Measurements from ENCODE around the gene OXLD1. TPM values are rescaled to one million over a fixed set of nuclear protein-coding genes. Genes with fewer than 3 reads are reported as not detected.
"Not testable (repeated sequence)": the region's sequence is repeated elsewhere in the genome, so short reads cannot be mapped to it uniquely, and the experiment has no call there.

The OXLD1 gene
- total RNA-seq, 2 donors from 2014 or later = 49.1 to 58.8 TPM

GRCh38 chr17:81683208-81683583, 16.8 kb upstream of the OXLD1 start:
- Mint-ChIP-seq H3K4me1 (ENCODE audit: low read depth) (peaks cover 35% of the 10 kb centered on the region), H3K4me3 (peak overlapping the region; percentile 80 to 87), H3K27me3 (ENCODE audit: low read depth) (no peaks in the 10 kb centered on the region), H3K9me3 (no peaks in the 10 kb centered on the region), H3K27ac (peak overlapping the region; percentile 83), H3K36me3 (ENCODE audit: insufficient read depth in 2 of 2) (peaks cover 4 to 9% of the 10 kb centered on the region in 2 donors)
- peak in 1 of 2 donors; percentile 32 for DNase-seq
- ATAC-seq (replicated peaks in 1 of 2) = peak; percentile 3 to 6

- Mint-ChIP-seq H3K4me1 (ENCODE audit: low read depth) (peaks cover 35% of the 10 kb centered on the region), H3K36me3 (ENCODE audit: insufficient read depth in 2 of 2) (peaks cover 4 to 9% of the 10 kb centered on the region in 2 donors), H3K27me3 (ENCODE audit: low read depth) (no peaks in the 10 kb centered on the region), H3K9me3 (no peaks in the 10 kb centered on the region), H3K27ac (peak overlapping the region; percentile 83), H3K4me3 (peak overlapping the region; percentile 80 to 87)
- DNase-seq = no peak
- ATAC-seq (replicated peaks in 1 of 2) = no peak
Observed at GRCh38 chr17:81682565-81683207, 16.3 kb upstream of the OXLD1 start.

GRCh38 chr17:81681672-81682071, 15.3 kb upstream of the OXLD1 start:
- ATAC-seq (replicated peaks in 1 of 2) (no peak), DNase-seq (no peak)
- Mint-ChIP-seq H3K27me3 (ENCODE audit: low read depth) (no peaks in the 10 kb centered on the region), H3K4me1 (ENCODE audit: low read depth) (peaks cover 31% of the 10 kb centered on the region), H3K36me3 (ENCODE audit: insufficient read depth in 2 of 2) (peaks cover 4 to 6% of the 10 kb centered on the region in 2 donors), H3K9me3 (no peaks in the 10 kb centered on the region), H3K4me3 (peak overlapping the region in 1 of 2 donors; percentile 19), H3K27ac (no peak overlapping the region)

- Mint-ChIP-seq H3K27me3 (ENCODE audit: low read depth) (no peaks in the 10 kb centered on the region), H3K27ac (no peak overlapping the region), H3K4me3 (no peak overlapping the region), H3K36me3 (ENCODE audit: insufficient read depth in 2 of 2) (peaks cover 0 to 4% of the 10 kb centered on the region in 2 donors), H3K9me3 (no peaks in the 10 kb centered on the region), H3K4me1 (ENCODE audit: low read depth) (peaks cover 27% of the 10 kb centered on the region)
- DNase-seq (no peak), ATAC-seq (replicated peaks in 1 of 2) (no peak)
Observed at GRCh38 chr17:81680150-81680549, 13.7 kb upstream of the OXLD1 start.

GRCh38 chr17:81676906-81677305, 10.5 kb upstream of the OXLD1 start:
- Mint-ChIP-seq H3K27ac (no peak overlapping the region), H3K27me3 (ENCODE audit: low read depth) (no peaks in the 10 kb centered on the region)

GRCh38 chr17:81675515-81676221, 9.3 kb upstream of the OXLD1 start:
- DNase-seq = peak; percentile 28 to 40
- not testable (repeated sequence) for H3K4me3 Mint-ChIP-seq; H3K27me3 Mint-ChIP-seq (ENCODE audit: low read depth); H3K27ac Mint-ChIP-seq; H3K36me3 Mint-ChIP-seq (ENCODE audit: insufficient read depth in 2 of 2); H3K4me1 Mint-ChIP-seq (ENCODE audit: low read depth); ATAC-seq (replicated peaks in 1 of 2); H3K9me3 Mint-ChIP-seq

More at GRCh38 chr17:81676906-81677305, 10.5 kb upstream of the OXLD1 start:
- ATAC-seq (replicated peaks in 1 of 2) (no peak), DNase-seq (no peak)
- Mint-ChIP-seq H3K4me1 (ENCODE audit: low read depth) (peaks cover 11% of the 10 kb centered on the region), H3K9me3 (no peaks in the 10 kb centered on the region), H3K4me3 (no peak overlapping the region), H3K36me3 (ENCODE audit: insufficient read depth in 2 of 2) (peaks cover 1 to 6% of the 10 kb centered on the region in 2 donors)

- Mint-ChIP-seq H3K27ac (no peak overlapping the region), H3K4me1 (ENCODE audit: low read depth) (peaks cover 7% of the 10 kb centered on the region), H3K4me3 (no peak overlapping the region), H3K27me3 (ENCODE audit: low read depth) (no peaks in the 10 kb centered on the region), H3K9me3 (no peaks in the 10 kb centered on the region), H3K36me3 (ENCODE audit: insufficient read depth in 2 of 2) (peaks cover 0 to 17% of the 10 kb centered on the region in 2 donors)
- DNase-seq (no peak), ATAC-seq (replicated peaks in 1 of 2) (no peak)
Observed at GRCh38 chr17:81673561-81674258, 7.3 kb upstream of the OXLD1 start.

GRCh38 chr17:81672954-81673353, 6.5 kb upstream of the OXLD1 start:
- Mint-ChIP-seq H3K4me1 (ENCODE audit: low read depth) (peaks cover 14% of the 10 kb centered on the region), H3K27me3 (ENCODE audit: low read depth) (no peaks in the 10 kb centered on the region), H3K9me3 (no peaks in the 10 kb centered on the region), H3K36me3 (ENCODE audit: insufficient read depth in 2 of 2) (peaks cover 2 to 21% of the 10 kb centered on the region in 2 donors), H3K27ac (no peak overlapping the region), H3K4me3 (no peak overlapping the region)
- ATAC-seq (replicated peaks in 1 of 2) = peak; percentile 17 to 21
- no peak for DNase-seq

- H3K4me3 Mint-ChIP-seq = no peak overlapping the region
Observed at GRCh38 chr17:81672504-81672903, 6.1 kb upstream of the OXLD1 start.

GRCh38 chr17:81667754-81668153, 1.3 kb upstream of the OXLD1 start:
- H3K36me3 Mint-ChIP-seq (ENCODE audit: insufficient read depth in 2 of 2) = peaks cover 4 to 27% of the 10 kb centered on the region in 2 donors
- no peaks in the 10 kb centered on the region for H3K27me3 Mint-ChIP-seq (ENCODE audit: low read depth)
- peak overlapping the region; percentile 94 to 96 for H3K4me3 Mint-ChIP-seq
- ATAC-seq (replicated peaks in 1 of 2) (no peak), DNase-seq (no peak)
- no peaks in the 10 kb centered on the region for H3K9me3 Mint-ChIP-seq
- H3K27ac Mint-ChIP-seq = no peak overlapping the region
- H3K4me1 Mint-ChIP-seq (ENCODE audit: low read depth) = peaks cover 55% of the 10 kb centered on the region

More at GRCh38 chr17:81672504-81672903, 6.1 kb upstream of the OXLD1 start:
- H3K4me1 Mint-ChIP-seq (ENCODE audit: low read depth) = peaks cover 19% of the 10 kb centered on the region
- ATAC-seq (replicated peaks in 1 of 2) (no peak), DNase-seq (no peak)
- H3K27ac Mint-ChIP-seq = no peak overlapping the region
- no peaks in the 10 kb centered on the region for H3K9me3 Mint-ChIP-seq
- no peaks in the 10 kb centered on the region for H3K27me3 Mint-ChIP-seq (ENCODE audit: low read depth)
- H3K36me3 Mint-ChIP-seq (ENCODE audit: insufficient read depth in 2 of 2) = peaks cover 4 to 24% of the 10 kb centered on the region in 2 donors

GRCh38 chr17:81666092-81666341, 388 bp downstream of the OXLD1 start:
- H3K9me3 Mint-ChIP-seq = no peaks in the 10 kb centered on the region
- peaks cover 57% of the 10 kb centered on the region for H3K4me1 Mint-ChIP-seq (ENCODE audit: low read depth)
- peaks cover 4 to 21% of the 10 kb centered on the region in 2 donors for H3K36me3 Mint-ChIP-seq (ENCODE audit: insufficient read depth in 2 of 2)
- no peaks in the 10 kb centered on the region for H3K27me3 Mint-ChIP-seq (ENCODE audit: low read depth)
- peak overlapping the region; percentile 88 for H3K27ac Mint-ChIP-seq
- DNase-seq (no peak), ATAC-seq (replicated peaks in 1 of 2) (peak in 1 of 2 donors; percentile 22)
- H3K4me3 Mint-ChIP-seq = peak overlapping the region; percentile 94 to 96

- no peaks in the 10 kb centered on the region for H3K9me3 Mint-ChIP-seq
- H3K4me3 Mint-ChIP-seq = peak overlapping the region; percentile 94 to 96
- peaks cover 57% of the 10 kb centered on the region for H3K4me1 Mint-ChIP-seq (ENCODE audit: low read depth)
- peak overlapping the region; percentile 88 for H3K27ac Mint-ChIP-seq
- H3K27me3 Mint-ChIP-seq (ENCODE audit: low read depth) = no peaks in the 10 kb centered on the region
- H3K36me3 Mint-ChIP-seq (ENCODE audit: insufficient read depth in 2 of 2) = peaks cover 4 to 21% of the 10 kb centered on the region in 2 donors
- DNase-seq (peak; percentile 40 to 48), ATAC-seq (replicated peaks in 1 of 2) (peak; percentile 22 to 40)
Observed at GRCh38 chr17:81665205-81666091, 957 bp downstream of the OXLD1 start.

Measured in activated T-cell treated with anti-CD3 and anti-CD28 coated beads, Interleukin-2, amount 50 U/mL, for 72 hours (primary cell).